HG02798 (cell line): ENCODE data around the gene MAP3K20.
"Not testable (repeated sequence)": the region's sequence is repeated elsewhere in the genome, so short reads cannot be mapped to it uniquely, and the experiment has no call there.

ENCODE experiments used
- ATAC-seq: cut with Tn5 transposase; IDR thresholded peaks from one replicate; pipeline ENCODE4 v1.9.1; 2021; ENCODE audit warnings: mild to moderate bottlenecking; ENCODE audit not compliant: unreplicated experiment, poor library complexity

Gene MAP3K20

GRCh38 chr2:173150963-173151362 is 75.3 kb downstream of the MAP3K20 start:
- no peak for ATAC-seq

GRCh38 chr2:173151671-173152401 is 76.2 kb downstream of the MAP3K20 start:
- no peak for ATAC-seq

GRCh38 chr2:173153301-173153885 is 77.7 kb downstream of the MAP3K20 start:
- no peak for ATAC-seq

- ATAC-seq: no peak
Measured at GRCh38 chr2:173157676-173158293, 82.1 kb downstream of the MAP3K20 start.

GRCh38 chr2:173159791-173160463 is 84.3 kb downstream of the MAP3K20 start:
- ATAC-seq: no peak

GRCh38 chr2:173160618-173161017 is 85.0 kb downstream of the MAP3K20 start:
- no peak for ATAC-seq

- no peak for ATAC-seq
Measured at GRCh38 chr2:173161040-173161439, 85.4 kb downstream of the MAP3K20 start.

GRCh38 chr2:173161507-173161906 is 85.9 kb downstream of the MAP3K20 start:
- no peak for ATAC-seq

- not testable (repeated sequence) for ATAC-seq
Measured at GRCh38 chr2:173163357-173163756, 87.7 kb downstream of the MAP3K20 start.

- no peak for ATAC-seq
Measured at GRCh38 chr2:173164396-173164795, 88.8 kb downstream of the MAP3K20 start.

GRCh38 chr2:173165443-173166238 is 90.0 kb downstream of the MAP3K20 start:
- no peak for ATAC-seq

- no peak for ATAC-seq
Measured at GRCh38 chr2:173171321-173171720, 95.7 kb downstream of the MAP3K20 start.

- ATAC-seq: no peak
Measured at GRCh38 chr2:173171924-173172643, 96.4 kb downstream of the MAP3K20 start.

GRCh38 chr2:173174339-173174738 is 98.7 kb downstream of the MAP3K20 start:
- ATAC-seq: not testable (repeated sequence)

- no peak for ATAC-seq
Measured at GRCh38 chr2:173175222-173175621, 99.6 kb downstream of the MAP3K20 start.

GRCh38 chr2:173181982-173182381 is 106.3 kb downstream of the MAP3K20 start:
- ATAC-seq: no peak

GRCh38 chr2:173184031-173185004 is 108.7 kb downstream of the MAP3K20 start:
- ATAC-seq: no peak

GRCh38 chr2:173185437-173185836 is 109.8 kb downstream of the MAP3K20 start:
- no peak for ATAC-seq
